GM19468 (cell line): ENCODE measurements around the gene CPAMD8.
"Not testable (repeated sequence)": the region's sequence is repeated elsewhere in the genome, so short reads cannot be mapped to it uniquely, and the experiment has no call there.

Source experiments
- ATAC-seq: cut with Tn5 transposase; IDR thresholded peaks from one replicate; pipeline ENCODE4 v1.9.1; 2021; ENCODE audit warnings: mild to moderate bottlenecking, moderate library complexity, moderate number of reproducible peaks; ENCODE audit not compliant: unreplicated experiment; ENCODE audit errors: extremely low read depth

Gene CPAMD8

GRCh38 chr19:17043744-17044143, 17.1 kb upstream of the CPAMD8 start:
- ATAC-seq: no peak

- ATAC-seq: no peak
These were observed 15.4 kb upstream of the CPAMD8 start for GRCh38 chr19:17041976-17042375.

- ATAC-seq: no peak
These were observed 11.4 kb upstream of the CPAMD8 start for GRCh38 chr19:17037966-17038500.

GRCh38 chr19:17037184-17037583, 10.6 kb upstream of the CPAMD8 start:
- ATAC-seq: no peak

- ATAC-seq: no peak
These were observed 10.0 kb upstream of the CPAMD8 start for GRCh38 chr19:17036640-17037039.

- ATAC-seq: no peak
These were observed 9.3 kb upstream of the CPAMD8 start for GRCh38 chr19:17035842-17036424.

GRCh38 chr19:17031741-17032140, 5.1 kb upstream of the CPAMD8 start:
- no peak for ATAC-seq

- no peak for ATAC-seq
These were observed 945 bp upstream of the CPAMD8 start for GRCh38 chr19:17027535-17027975.

- ATAC-seq: no peak
These were observed 485 bp downstream of the CPAMD8 start for GRCh38 chr19:17025991-17026658.

GRCh38 chr19:17025361-17025760, 1.2 kb downstream of the CPAMD8 start:
- no peak for ATAC-seq

- not testable (repeated sequence) for ATAC-seq
These were observed 1.7 kb downstream of the CPAMD8 start for GRCh38 chr19:17024941-17025340.

GRCh38 chr19:17023805-17024204, 2.8 kb downstream of the CPAMD8 start:
- ATAC-seq: no peak

GRCh38 chr19:17022738-17023137, 3.9 kb downstream of the CPAMD8 start:
- no peak for ATAC-seq

GRCh38 chr19:17021793-17022590, 4.6 kb downstream of the CPAMD8 start:
- ATAC-seq: no peak

GRCh38 chr19:17021328-17021727, 5.3 kb downstream of the CPAMD8 start:
- no peak for ATAC-seq

GRCh38 chr19:17020823-17021222, 5.8 kb downstream of the CPAMD8 start:
- no peak for ATAC-seq

- no peak for ATAC-seq
These were observed 6.2 kb downstream of the CPAMD8 start for GRCh38 chr19:17020385-17020784.

- ATAC-seq: not testable (repeated sequence)
These were observed 12.3 kb downstream of the CPAMD8 start for GRCh38 chr19:17014212-17014861.

- no peak for ATAC-seq
These were observed 15.1 kb downstream of the CPAMD8 start for GRCh38 chr19:17011485-17011884.

- ATAC-seq: no peak
These were observed 20.0 kb downstream of the CPAMD8 start for GRCh38 chr19:17006579-17006978.
